Glomerular visceral epithelial cell (primary cell): Measurements from ENCODE around the gene GEN1.

Experiments used
- DNase-seq: peaks from one replicate; pipeline ENCODE4 v3.0.0-alpha.2; 2016; ENCODE audit errors: extremely low spot score

GEN1 gene

DNA sequence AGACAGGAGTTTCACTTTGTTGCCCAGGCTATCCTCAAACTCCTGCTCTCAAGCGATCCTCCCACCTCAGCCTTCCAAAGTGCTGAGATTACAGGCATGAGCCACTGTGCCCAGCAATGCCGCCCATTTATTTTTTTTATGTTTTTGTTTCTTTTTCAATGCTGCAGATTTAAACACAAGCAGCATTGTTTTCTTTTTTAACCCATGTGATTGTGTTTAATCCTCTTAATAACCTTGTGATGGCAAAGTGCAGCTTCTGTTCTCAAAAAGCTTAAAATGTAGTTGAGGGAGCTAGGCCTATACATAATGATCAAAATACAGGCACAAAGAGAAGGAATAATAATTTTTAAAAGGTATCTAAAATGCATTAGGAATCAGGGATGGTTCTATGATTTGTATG, 73.8 kb downstream of the GEN1 start:
- no peak for DNase-seq

DNA sequence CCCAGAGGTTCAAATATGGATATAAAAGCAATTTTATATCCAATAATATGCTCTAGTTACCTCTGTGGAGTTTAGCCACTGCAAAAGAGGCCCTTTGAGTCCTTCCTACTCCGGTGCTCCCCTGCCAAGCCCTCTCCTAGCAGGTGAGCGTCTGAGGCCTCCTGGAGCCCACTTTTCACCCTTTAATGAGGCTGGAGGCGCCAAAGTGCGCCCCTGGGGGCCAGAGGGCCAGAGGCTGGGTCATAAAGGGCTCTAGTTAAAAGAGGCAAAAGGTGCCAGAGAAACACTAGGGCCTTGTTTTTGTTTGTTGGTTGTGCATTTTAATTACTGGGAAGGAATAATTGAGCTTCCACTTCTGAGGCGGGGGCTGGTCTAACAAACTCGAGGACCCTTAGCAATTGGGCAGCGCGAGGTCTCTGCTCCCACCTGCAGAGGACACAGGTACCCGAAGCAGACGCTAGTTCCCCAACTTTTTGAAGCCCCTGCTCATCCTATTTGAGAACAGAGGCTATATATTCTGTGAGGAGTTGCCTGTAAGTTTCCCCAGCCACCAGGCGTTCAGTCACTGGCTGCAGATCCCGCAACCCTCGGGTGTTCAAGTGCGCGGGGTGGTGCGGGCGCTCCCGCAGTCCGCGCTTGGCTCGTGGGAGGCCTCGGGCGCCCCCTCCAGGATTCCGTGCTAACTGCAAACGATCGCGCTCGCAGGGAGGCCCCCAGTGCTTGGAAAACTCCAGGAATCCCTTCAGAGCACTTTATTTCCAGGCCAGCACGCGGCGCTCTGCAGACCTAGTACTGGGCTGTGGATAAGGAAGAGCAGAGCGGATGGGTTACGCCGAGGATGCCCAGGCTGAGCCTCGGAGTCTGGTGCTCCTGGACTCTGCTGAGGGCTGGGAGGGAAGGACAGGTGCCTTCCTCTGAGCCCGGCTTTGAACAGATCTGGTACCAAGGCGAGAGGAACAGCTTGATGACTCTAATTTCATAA, 76.4 kb downstream of the GEN1 start:
- DNase-seq = peak; percentile 79

DNA sequence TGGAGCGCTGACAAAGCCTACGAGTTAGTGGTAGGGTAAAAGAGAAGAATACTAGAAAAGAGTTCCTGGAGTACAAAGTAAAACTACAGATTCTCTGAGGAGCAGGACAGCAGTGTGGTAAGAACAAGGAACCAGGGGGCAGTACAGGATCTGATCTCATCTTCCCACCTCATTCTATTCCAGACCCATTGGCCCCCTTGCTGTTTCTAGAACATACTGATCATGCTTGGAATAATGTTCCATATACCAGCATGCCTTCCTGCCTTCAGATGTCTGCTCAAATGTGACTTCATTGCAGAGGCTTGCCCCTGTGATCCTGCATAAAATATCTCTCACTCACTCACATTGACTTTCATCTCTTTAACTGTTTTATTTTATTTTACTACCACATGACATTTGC, 81.6 kb downstream of the GEN1 start:
- DNase-seq = no peak
